Breast epithelium (tissue), 4 donors: ENCODE data around the gene ASAP2. TPM values are rescaled to one million over a fixed set of nuclear protein-coding genes. Genes with fewer than 3 reads are reported as not detected.
A peak's percentile ranks its signal among the peaks of the same experiment; 100 is the strongest.
"Not testable (repeated sequence)": the region's sequence is repeated elsewhere in the genome, so short reads cannot be mapped to it uniquely, and the experiment has no call there.

ENCODE experiments used
- DNase-seq, 2 donors: peaks; one replicate each; pipeline ENCODE4 v3.0.0-alpha.2; 2019; ENCODE audit warnings: low spot score in 2 of 2
- H3K27ac ChIP-seq, 2 donors: fragments of 200-600 bp; sonication (generic) in 1 of 2; one replicate each; pipeline ENCODE4 v1.5.1; 2016 to 2019; ENCODE audit warnings: mild to moderate bottlenecking in 1 of 2
- H3K27me3 ChIP-seq, 2 donors: fragments of 200-600 bp; sonication (generic) in 1 of 2; one replicate each; pipeline versions ENCODE4 v1.5.1 to v1.6.0; 2017 to 2019; ENCODE audit warnings: control low read depth in 1 of 2, mild to moderate bottlenecking in 1 of 2
- H3K36me3 ChIP-seq: fragments of 200-600 bp; one replicate; pipeline ENCODE4 v1.5.1; 2019
- H3K4me1 ChIP-seq, 2 donors: fragments of 200-600 bp; sonication (generic); one replicate each; pipeline ENCODE4 v1.5.1; 2016 to 2019; ENCODE audit warnings: control low read depth in 1 of 2
- H3K4me3 ChIP-seq, 3 donors: fragments of 200-600 bp; sonication (generic); 1 replicate in 2 of 3; 2 replicates in 1 of 3; pipeline ENCODE4 v1.5.1; 2016 to 2019; ENCODE audit warnings: mild to moderate bottlenecking in 3 of 3, moderate library complexity in 2 of 3
- H3K9me3 ChIP-seq, 2 donors: fragments of 200-600 bp; sonication (generic) in 1 of 2; one replicate each; pipeline ENCODE4 v1.5.1; 2016 to 2019; ENCODE audit warnings: control low read depth in 1 of 2
- POLR2A ChIP-seq: fragments of 450-650 bp; IDR thresholded peaks from one replicate; pipeline ENCODE4 v1.6.1; 2016; ENCODE audit warnings: antibody characterized with exemption, mild to moderate bottlenecking, moderate library complexity
- POLR2AphosphoS5 ChIP-seq, 3 donors: sonication (generic); formaldehyde crosslinking; IDR thresholded peaks; one replicate each; pipeline ENCODE4 v1.6.1; 2017; ENCODE audit warnings: antibody characterized with exemption in 3 of 3
- intact Hi-C: fragments of 100-400 bp; cut with DNase I; formaldehyde crosslinking; loops from one replicate; pipeline ENCODE4 v1.15.1; 2023; ENCODE audit warnings: low total_unique reads
- total RNA-seq, 3 donors: library from RNA; depleted of rRNA; stranded (reverse); fragments of >200 nt; gene quantifications; one replicate each; pipeline ENCODE4 v1.1.0, GENCODE V29; 2016
- TF ChIP-seq, protein P1 (sequence below), 3 donors: fragments of 450-650 bp; IDR thresholded peaks; one replicate each; pipeline ENCODE4 v1.5.1; 2016 to 2017; ENCODE audit warnings: antibody characterized with exemption in 3 of 3, mild to moderate bottlenecking in 3 of 3, moderate library complexity in 3 of 3

The ASAP2 gene
- total RNA-seq, 3 donors from 2014 or later, result 14.5 to 24.2 (median 21.0) TPM

DNA sequence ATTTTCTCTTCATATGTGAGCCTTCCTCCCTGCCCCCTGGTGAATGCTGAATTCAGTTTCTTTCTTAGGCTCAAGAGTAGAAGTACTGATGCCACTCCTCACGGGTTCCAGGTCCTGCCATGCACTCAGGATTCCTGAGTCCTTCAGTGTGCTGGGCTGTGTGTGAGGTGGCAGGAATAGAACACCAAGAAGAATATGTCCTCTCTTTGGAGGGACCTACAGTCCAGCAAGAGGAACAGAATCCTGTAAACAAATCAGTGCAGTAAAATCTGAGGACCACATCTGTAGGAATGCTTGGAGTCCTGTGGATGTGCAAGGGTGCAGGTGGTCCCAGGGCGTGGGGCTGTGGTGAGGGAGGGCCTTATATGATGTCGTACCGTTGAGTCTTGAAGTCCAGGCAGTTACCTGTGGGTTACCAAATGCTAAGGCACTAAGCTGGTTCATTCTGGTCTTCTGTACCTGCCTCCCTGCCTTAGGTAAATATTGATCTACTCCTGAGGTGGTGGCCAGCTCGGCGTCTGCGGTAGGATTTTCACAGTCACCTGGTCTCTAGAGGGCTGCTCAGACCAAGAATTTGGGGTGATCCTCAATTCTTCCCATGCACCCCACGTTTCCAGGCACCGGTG is 5.5 kb downstream of the ASAP2 start:
- peaks cover 0 to 2% of the 10 kb centered on the region in 2 donors for H3K4me1 ChIP-seq
- H3K4me3 ChIP-seq, result no peak overlapping the region
- H3K9me3 ChIP-seq, result no peaks in the 10 kb centered on the region
- H3K27ac ChIP-seq, result peak overlapping the region in 1 of 2 donors; percentile 64
- H3K27me3 ChIP-seq, result no peaks in the 10 kb centered on the region
- TF ChIP-seq POLR2A (no peak), POLR2AphosphoS5 (IDR thresholded peaks at IDR 0.05) (no peak)
- TF ChIP-seq, protein P1, sequence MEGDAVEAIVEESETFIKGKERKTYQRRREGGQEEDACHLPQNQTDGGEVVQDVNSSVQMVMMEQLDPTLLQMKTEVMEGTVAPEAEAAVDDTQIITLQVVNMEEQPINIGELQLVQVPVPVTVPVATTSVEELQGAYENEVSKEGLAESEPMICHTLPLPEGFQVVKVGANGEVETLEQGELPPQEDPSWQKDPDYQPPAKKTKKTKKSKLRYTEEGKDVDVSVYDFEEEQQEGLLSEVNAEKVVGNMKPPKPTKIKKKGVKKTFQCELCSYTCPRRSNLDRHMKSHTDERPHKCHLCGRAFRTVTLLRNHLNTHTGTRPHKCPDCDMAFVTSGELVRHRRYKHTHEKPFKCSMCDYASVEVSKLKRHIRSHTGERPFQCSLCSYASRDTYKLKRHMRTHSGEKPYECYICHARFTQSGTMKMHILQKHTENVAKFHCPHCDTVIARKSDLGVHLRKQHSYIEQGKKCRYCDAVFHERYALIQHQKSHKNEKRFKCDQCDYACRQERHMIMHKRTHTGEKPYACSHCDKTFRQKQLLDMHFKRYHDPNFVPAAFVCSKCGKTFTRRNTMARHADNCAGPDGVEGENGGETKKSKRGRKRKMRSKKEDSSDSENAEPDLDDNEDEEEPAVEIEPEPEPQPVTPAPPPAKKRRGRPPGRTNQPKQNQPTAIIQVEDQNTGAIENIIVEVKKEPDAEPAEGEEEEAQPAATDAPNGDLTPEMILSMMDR (IDR thresholded peaks at IDR 0.05), result no peak
- DNase-seq, result no peak
- no peaks in the 10 kb centered on the region for H3K36me3 ChIP-seq
- intact Hi-C loops, result no loop called here

DNA sequence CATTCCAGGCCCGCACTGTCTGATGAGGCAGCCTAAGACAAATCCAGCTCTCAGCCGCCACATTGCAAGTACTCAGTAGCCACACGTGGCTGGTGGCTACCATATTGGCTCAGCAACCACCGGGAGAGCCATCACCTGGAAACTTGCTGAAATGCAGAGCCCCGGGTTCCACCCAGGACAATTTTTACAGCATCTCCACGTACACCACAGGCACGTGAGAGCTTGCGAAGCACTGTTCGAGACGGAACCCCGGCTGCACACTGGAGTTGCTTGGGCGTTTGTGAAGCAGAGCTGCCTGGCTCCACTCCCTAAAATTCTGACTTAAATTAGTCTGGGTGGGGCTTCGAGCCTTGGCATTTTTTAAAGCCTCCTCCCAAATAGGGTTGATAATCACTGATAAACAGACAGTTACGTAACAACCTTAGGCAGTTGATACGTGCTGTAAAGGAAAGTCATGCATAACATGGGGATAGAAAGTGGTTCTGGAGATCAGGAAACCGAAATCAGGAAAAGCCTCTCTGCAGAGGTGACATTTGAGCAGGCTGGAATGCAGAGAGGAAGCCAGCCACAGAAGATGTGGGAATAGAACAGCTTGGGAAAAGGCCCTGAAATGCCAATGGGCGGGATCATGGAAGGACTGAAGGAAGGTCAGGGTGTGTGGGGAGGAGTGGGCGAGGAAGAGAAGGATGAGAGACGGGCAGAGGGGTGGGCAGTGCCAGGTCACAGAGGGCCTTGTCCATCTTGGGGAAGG is 6.2 kb downstream of the ASAP2 start:
- Histone ChIP-seq H3K27ac (peak overlapping the region in 1 of 2 donors; percentile 64), H3K27me3 (no peaks in the 10 kb centered on the region), H3K9me3 (no peaks in the 10 kb centered on the region), H3K36me3 (no peaks in the 10 kb centered on the region), H3K4me3 (no peak overlapping the region), H3K4me1 (peaks cover 0 to 2% of the 10 kb centered on the region in 2 donors)
- DNase-seq, result no peak
- TF ChIP-seq, protein P1 (IDR thresholded peaks at IDR 0.05), result no peak
- TF ChIP-seq POLR2AphosphoS5 (IDR thresholded peaks at IDR 0.05) (no peak), POLR2A (no peak)
- intact Hi-C loops, result no loop called here

DNA sequence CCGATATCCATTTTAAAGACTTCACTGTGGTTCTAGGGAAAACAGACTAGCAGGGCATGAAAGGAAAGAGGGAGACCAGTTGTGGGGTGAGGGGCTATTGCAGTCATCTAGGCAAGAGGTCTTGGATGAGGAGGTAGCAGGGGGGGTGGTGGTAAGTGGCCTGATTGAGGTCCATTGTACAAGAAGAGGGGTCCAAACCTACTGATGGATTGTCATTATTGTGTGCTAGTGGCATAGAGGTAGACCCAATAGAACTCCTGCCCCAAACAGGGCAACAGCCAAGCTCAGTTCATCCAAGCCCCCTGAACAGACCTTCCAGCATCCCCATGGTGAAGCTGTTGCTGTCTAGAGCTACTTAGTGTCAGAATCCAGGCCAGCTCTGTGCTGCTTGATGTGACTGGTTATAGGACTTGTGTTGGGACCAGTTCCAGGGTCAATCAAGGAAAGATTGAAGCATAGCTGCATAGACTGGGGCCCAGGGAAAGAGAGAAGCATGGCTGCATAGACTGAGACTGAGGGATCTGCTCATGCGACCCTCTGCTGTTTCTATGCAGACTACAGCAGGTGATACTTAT is 7.0 kb downstream of the ASAP2 start:
- Histone ChIP-seq H3K4me3 (no peak overlapping the region), H3K36me3 (no peaks in the 10 kb centered on the region), H3K27ac (peak overlapping the region; percentile 9 to 64), H3K9me3 (no peaks in the 10 kb centered on the region), H3K4me1 (peaks cover 0 to 2% of the 10 kb centered on the region in 2 donors), H3K27me3 (no peaks in the 10 kb centered on the region)
- DNase-seq, result no peak
- intact Hi-C loops, result no loop called here
- TF ChIP-seq POLR2AphosphoS5 (IDR thresholded peaks at IDR 0.05) (no peak), POLR2A (no peak)
- TF ChIP-seq, protein P1 (IDR thresholded peaks at IDR 0.05), result no peak

DNA sequence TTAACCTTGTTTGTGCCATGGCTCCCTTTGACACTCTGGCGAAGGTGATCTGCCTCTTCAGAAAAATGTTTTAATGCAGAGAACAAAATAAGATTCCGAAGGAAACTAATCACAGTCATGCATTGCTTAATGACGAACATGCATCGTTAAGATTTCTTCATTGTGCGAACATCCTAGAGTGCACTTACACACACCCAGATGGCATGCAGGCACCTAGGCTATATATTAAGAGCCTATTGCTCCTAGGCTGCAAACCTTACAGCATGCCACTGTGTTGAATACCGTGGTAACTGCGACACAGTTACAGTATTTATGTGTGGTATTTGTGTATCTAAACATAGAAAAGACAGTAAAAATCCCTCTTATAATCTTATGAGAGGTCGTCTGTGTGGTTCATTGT is 8.3 kb downstream of the ASAP2 start:
- Histone ChIP-seq H3K36me3 (no peaks in the 10 kb centered on the region), H3K4me3 (no peak overlapping the region), H3K9me3 (no peaks in the 10 kb centered on the region), H3K27ac (no peak overlapping the region), H3K27me3 (no peaks in the 10 kb centered on the region), H3K4me1 (peaks cover 0 to 2% of the 10 kb centered on the region in 2 donors)
- intact Hi-C loops, result no loop called here
- no peak for DNase-seq
- TF ChIP-seq, protein P1 (IDR thresholded peaks at IDR 0.05), result no peak
- no peak for TF ChIP-seq POLR2A
- TF ChIP-seq POLR2AphosphoS5 (IDR thresholded peaks at IDR 0.05), result no peak

DNA sequence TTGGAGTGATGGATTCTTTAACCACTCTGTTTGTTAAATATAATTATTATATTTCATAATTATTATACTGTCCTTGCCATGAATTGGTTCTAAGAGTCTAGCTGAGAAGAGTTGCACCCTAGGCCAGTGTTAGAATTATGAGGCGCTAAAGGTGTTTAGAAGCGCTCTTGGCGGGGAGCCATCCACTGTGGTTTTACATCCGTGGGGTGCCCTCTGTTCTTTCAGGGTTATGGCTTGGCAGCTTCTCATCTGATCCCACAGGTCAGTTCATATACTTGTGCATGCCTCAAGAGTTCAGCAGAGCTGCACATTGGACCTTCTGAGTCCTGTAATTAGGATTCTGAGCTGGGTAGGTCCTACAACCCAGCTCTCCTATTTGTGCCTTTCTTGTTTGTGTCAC is 9.1 kb downstream of the ASAP2 start:
- no peaks in the 10 kb centered on the region for H3K9me3 ChIP-seq
- no peak overlapping the region for H3K27ac ChIP-seq
- no peaks in the 10 kb centered on the region for H3K36me3 ChIP-seq
- intact Hi-C loops, result no loop called here
- no peak overlapping the region for H3K4me3 ChIP-seq
- H3K27me3 ChIP-seq, result no peaks in the 10 kb centered on the region
- H3K4me1 ChIP-seq, result peaks cover 0 to 2% of the 10 kb centered on the region in 2 donors
- no peak for DNase-seq
- TF ChIP-seq, protein P1 (IDR thresholded peaks at IDR 0.05), result no peak
- TF ChIP-seq POLR2AphosphoS5 (IDR thresholded peaks at IDR 0.05), result no peak
- no peak for TF ChIP-seq POLR2A

DNA sequence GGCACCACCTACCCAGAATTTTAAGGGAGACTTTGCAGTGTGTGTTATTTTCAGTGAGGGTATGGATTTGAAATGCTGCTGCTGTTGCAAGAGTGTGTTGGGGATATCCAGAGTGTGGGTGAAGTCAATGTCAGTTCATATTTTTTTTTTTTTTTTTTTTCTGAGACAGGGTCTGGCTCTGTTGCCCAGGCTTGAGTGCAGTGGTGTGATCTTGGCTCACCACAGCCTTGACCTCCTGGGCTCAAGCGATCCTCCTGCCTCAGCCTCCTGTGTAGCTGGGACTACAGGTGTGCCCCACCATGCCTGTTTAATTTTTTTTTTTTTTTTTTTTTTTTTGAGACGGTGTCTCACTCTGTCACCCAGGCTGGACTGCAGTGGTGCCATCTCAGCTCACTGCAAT is 9.5 kb downstream of the ASAP2 start:
- H3K27ac ChIP-seq, intact Hi-C loops, H3K27me3 ChIP-seq, H3K4me1 ChIP-seq, H3K9me3 ChIP-seq, H3K36me3 ChIP-seq, H3K4me3 ChIP-seq, DNase-seq: not testable (repeated sequence)
